ENCODE measurements around the gene UBE2L3.
"Not testable (repeated sequence)": the region's sequence is repeated elsewhere in the genome, so short reads cannot be mapped to it uniquely, and the experiment has no call there.

Gene UBE2L3

GRCh38 chr22:21567456-21568346, at the start of gene UBE2L3:
TSS of gene UBE2L3 (plus strand) at chr22:21567714. CDS start at chr22:21567745, 31 bp downstream.
- peak; percentile 55 to 73 for DNase-seq

- not testable (repeated sequence) for DNase-seq
Measured at GRCh38 chr22:21526705-21527500, 40.6 kb upstream of the UBE2L3 start.

- not testable (repeated sequence) for DNase-seq
Measured at GRCh38 chr22:21531525-21531924, 36.0 kb upstream of the UBE2L3 start.

- DNase-seq = not testable (repeated sequence)
Measured at GRCh38 chr22:21532863-21533648, 34.5 kb upstream of the UBE2L3 start.

GRCh38 chr22:21539862-21540261, 27.7 kb upstream of the UBE2L3 start:
- not testable (repeated sequence) for DNase-seq

- not testable (repeated sequence) for DNase-seq
Measured at GRCh38 chr22:21544432-21545322, 22.8 kb upstream of the UBE2L3 start.

- not testable (repeated sequence) for DNase-seq
Measured at GRCh38 chr22:21549558-21549957, 18.0 kb upstream of the UBE2L3 start.

- not testable (repeated sequence) for DNase-seq
Measured at GRCh38 chr22:21550008-21550677, 17.4 kb upstream of the UBE2L3 start.

- not testable (repeated sequence) for DNase-seq
Measured at GRCh38 chr22:21550678-21551047, 16.9 kb upstream of the UBE2L3 start.

- DNase-seq = not testable (repeated sequence)
Measured at GRCh38 chr22:21551361-21551760, 16.2 kb upstream of the UBE2L3 start, which contains the start of gene RIMBP3C. TSS of gene RIMBP3C (minus strand) at chr22:21551461. CDS start at chr22:21550976, 485 bp downstream.

GRCh38 chr22:21559345-21560125, 8.0 kb upstream of the UBE2L3 start:
- not testable (repeated sequence) for DNase-seq

- not testable (repeated sequence) for DNase-seq
Measured at GRCh38 chr22:21560657-21561056, 6.9 kb upstream of the UBE2L3 start.

- no peak for DNase-seq
Measured at GRCh38 chr22:21563912-21564311, 3.6 kb upstream of the UBE2L3 start.

GRCh38 chr22:21564411-21564810, 3.1 kb upstream of the UBE2L3 start:
- DNase-seq = no peak

- DNase-seq = no peak
Measured at GRCh38 chr22:21568347-21569075, 997 bp downstream of the UBE2L3 start.

GRCh38 chr22:21569076-21569427, 1.5 kb downstream of the UBE2L3 start:
- not testable (repeated sequence) for DNase-seq

GRCh38 chr22:21569459-21570170, 2.1 kb downstream of the UBE2L3 start:
- DNase-seq = no peak

- no peak for DNase-seq
Measured at GRCh38 chr22:21570398-21570797, 2.9 kb downstream of the UBE2L3 start.

GRCh38 chr22:21571679-21572078, 4.2 kb downstream of the UBE2L3 start:
- no peak for DNase-seq

Data from NCI-H1930 (cell line).